ENCODE results near the gene SOX11. TPM values are rescaled to one million over a fixed set of nuclear protein-coding genes. Genes with fewer than 3 reads are reported as not detected.

The SOX11 gene
- total RNA-seq, 1 donor from 2014 or later, result 6.6 TPM

DNA sequence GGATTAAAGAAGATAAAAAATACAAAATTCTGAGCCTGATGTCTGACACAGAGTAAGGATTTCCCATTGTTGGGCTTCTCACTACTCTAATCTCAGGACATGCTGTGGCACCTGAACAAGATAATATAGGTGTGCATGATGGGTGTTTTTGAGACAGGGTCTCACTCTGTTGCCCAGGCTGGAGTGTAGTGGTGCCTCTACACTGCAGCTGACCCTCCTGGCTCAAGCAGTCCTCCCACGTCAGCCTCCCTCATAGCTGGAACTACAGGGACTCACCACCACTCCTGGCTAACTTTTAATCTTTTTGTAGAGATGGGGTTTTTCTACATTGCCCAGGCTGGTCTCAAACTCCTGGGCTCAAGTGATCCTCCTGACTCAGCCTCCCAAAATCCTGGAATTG, 32.9 kb downstream of the SOX11 start:
- no peak for DNase-seq

- DNase-seq, result peak; percentile 26
These were observed 33.7 kb downstream of the SOX11 start for GRCh38 chr2:5725794-5726463.

DNA sequence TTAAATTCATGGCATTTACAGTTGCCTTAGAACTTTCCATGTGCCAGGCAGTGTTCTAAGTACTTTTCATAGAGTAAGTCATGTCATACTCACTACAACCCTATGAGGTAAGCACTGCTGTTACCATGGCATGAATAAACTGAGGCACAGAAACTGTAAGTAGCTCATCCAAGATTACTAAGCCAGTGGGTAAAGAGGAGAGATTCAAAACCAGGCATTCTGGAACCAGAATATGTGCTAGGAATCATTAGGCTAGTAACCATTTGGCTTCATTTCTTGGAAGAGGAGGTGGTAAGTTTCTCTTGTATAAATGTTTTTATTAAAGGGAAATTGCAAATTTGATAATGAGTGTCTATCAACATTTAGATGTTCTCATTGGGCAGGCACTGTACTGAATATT, 35.1 kb downstream of the SOX11 start:
- DNase-seq, result no peak

DNA sequence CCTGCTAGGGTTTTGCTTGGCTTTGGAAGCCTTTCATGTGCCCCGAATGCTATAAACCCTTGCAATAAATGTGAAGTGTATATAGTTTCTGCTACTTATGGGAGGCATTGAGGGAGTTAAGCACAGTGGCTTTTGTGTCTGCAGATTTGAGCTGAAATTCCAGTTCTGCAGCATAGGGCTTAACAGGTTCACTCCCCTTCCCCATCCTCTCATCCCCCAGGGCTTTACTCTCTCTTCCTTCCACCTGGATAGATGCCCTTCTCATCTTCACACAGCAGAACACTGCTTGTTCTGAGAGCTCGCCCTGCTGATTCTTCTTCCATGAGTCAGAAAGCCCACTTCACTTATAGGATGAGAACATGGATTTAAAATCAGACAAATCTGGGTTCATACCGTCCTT, 37.2 kb downstream of the SOX11 start:
- DNase-seq, result no peak

DNA sequence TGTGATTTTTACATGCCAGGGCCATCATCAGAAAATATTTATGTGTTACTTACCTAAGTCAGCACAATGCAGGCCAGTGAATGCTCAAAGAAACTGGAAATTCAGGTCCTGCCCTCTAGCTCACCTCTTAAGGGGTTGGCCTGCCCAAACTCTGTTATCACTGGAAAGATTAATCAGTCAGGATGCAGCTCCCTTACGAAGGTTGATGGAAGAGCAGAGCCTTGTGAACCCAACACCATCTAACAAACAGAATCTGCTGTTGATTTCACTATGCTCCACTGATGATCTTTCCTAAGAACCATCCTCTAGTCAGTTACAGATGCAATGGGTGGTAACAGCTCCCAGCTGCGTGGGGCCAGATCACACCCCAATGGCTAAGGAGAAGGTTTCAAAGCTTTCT, 38.2 kb downstream of the SOX11 start:
- no peak for DNase-seq

- no peak for DNase-seq
These were observed 42.8 kb downstream of the SOX11 start for GRCh38 chr2:5734859-5735520.

GRCh38 chr2:5735521-5735861, 43.3 kb downstream of the SOX11 start:
- no peak for DNase-seq

GRCh38 chr2:5736050-5736449, 43.9 kb downstream of the SOX11 start:
- no peak for DNase-seq

DNA sequence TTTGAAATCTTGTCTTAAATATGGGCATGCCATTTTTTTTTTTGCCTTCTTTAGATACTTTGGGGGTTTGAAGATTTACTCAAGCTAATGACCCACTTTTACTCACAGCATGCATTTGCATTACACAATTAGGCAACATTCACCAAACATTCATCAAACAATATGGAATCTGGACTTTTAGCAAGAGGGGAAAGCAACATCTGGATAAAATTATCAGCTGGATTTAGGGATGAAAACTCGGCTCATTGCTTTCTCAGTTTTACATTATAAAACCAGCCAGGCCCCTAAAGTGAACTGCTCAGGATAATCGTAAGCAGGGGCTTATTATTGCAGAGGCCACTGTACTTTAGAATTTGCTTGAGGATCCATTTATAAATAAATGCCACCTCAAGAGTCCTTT, 44.7 kb downstream of the SOX11 start:
- DNase-seq, result no peak

DNA sequence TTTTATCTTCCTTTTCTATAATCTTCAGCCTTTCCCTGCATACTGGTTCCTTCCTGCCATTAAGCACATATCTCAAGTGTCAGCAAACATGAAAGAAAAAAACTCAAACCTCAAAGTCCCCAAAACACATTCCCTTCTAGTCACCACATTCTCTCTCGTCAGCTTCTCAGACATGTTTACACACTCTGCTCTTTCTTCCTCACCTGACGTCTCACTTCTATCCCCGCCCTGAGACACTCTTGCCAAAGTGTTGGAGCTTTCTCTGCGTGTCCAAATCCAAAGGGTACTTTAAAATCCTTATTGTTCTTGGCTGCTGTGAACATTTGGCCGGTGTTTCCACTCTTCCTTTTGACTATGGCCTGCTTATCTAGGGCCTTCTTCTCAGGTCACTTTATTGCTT, 47.9 kb downstream of the SOX11 start:
- no peak for DNase-seq

GRCh38 chr2:5740817-5741216, 48.6 kb downstream of the SOX11 start:
- no peak for DNase-seq

DNA sequence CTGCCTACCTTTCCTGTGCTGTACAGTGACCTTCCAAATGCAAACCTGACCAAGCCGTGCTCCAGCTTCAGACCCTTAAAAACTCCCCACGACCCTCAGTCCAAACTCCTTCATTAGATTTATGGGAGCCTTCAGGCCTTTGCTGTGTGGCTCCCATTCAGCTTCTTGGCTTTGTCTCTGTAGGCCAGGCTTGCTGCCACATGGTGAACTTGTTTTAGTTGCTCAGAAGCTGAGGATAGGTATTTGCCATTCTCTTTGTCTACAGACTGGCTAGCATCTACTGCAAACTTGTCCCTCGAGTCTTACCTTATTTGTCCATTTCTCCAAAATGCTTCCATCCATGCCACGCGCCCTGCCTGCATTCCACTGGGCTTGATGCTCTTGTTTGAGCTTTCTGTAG, 49.1 kb downstream of the SOX11 start:
- DNase-seq, result no peak

DNA sequence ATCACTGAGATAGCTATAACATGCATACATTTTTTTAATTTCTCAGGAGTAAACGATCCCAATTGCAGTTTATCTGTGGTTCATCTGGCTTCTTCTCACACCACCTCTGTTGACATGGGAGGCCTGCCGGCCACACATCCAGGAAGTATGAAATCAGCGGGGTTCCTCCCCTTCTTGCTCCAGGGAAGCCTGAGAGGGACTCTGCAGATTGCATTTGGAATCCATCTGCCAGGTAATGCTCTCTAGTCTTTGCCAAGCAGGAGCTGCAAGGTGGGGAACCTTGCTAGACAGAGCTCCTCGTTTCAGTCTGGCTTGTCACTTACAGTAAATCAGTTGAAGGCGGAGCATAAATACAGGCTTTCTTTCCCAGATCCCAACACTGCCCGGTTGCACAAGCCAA, 49.9 kb downstream of the SOX11 start:
- DNase-seq, result no peak

- no peak for DNase-seq
These were observed 56.2 kb downstream of the SOX11 start for GRCh38 chr2:5748391-5748790.

DNA sequence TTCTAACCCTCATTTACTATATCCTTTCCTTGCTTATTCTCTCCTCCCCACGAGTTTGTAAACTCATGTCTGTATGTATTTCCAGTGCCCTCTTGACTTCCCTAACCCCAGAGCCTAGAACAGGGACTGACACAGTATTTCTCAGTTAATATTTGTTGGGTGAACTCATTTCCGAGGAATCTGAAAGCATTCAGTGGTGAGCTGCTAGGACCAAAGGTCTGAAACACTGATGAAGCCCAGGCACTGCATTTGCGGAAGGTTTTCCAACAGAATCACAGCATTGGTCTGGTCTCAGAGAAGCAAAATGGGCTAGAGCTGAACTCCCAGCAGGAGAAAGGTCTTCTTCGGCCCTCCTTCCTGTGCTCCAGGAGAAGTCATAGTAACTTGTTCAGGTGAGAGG, 56.8 kb downstream of the SOX11 start:
- no peak for DNase-seq

DNA sequence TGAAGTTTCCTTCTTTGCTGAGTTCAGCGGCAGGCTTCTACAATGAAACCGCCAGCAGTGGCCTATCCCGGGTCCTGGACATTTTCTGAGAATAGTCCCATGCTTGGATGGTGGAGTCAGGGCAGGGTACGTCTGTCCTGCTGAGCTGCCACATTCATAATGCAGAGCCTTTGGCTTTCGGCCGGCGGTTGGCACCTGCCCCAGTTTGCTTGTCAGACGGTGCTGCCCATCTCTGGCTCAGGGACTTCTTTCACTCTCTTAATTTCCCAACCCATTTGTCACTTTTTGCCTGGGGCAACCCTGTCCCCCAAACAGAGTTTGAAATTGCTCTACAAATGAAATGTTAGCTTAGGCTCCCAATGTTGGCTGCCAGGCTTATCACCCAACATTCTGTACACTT, 57.2 kb downstream of the SOX11 start:
- no peak for DNase-seq

All from skin of body (tissue), 2 donors.